ENCODE data around the gene PRODH2.

- TF ChIP-seq JUND (IDR thresholded peaks at IDR 0.05) (no peak), POLR2A (IDR thresholded peaks at IDR 0.05; ENCODE audit: borderline replicate concordance, extremely low read depth, insufficient read depth, insufficient read length) (no peak), YY1 (IDR thresholded peaks at IDR 0.05; ENCODE audit: extremely low read depth, insufficient replicate concordance, low read depth, low read length) (no peak), EZH2phosphoT487 (IDR thresholded peaks at IDR 0.05; ENCODE audit: borderline replicate concordance) (no peak), RAD21 (IDR thresholded peaks at IDR 0.05; ENCODE audit: low read depth) (no peak), MAX (IDR thresholded peaks at IDR 0.05) (no peak), ZFX (IDR thresholded peaks at IDR 0.05) (no peak), SIN3A (IDR thresholded peaks at IDR 0.05; ENCODE audit: low read depth) (no peak), ZNF274 (IDR thresholded peaks at IDR 0.05; ENCODE audit: low read depth, low read length) (no peak)
- TF ChIP-seq, protein P1, sequence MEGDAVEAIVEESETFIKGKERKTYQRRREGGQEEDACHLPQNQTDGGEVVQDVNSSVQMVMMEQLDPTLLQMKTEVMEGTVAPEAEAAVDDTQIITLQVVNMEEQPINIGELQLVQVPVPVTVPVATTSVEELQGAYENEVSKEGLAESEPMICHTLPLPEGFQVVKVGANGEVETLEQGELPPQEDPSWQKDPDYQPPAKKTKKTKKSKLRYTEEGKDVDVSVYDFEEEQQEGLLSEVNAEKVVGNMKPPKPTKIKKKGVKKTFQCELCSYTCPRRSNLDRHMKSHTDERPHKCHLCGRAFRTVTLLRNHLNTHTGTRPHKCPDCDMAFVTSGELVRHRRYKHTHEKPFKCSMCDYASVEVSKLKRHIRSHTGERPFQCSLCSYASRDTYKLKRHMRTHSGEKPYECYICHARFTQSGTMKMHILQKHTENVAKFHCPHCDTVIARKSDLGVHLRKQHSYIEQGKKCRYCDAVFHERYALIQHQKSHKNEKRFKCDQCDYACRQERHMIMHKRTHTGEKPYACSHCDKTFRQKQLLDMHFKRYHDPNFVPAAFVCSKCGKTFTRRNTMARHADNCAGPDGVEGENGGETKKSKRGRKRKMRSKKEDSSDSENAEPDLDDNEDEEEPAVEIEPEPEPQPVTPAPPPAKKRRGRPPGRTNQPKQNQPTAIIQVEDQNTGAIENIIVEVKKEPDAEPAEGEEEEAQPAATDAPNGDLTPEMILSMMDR (IDR thresholded peaks at IDR 0.05 in 2 of 3, conservative IDR thresholded peaks at IDR 0.05 in 1 of 3; ENCODE audit: borderline replicate concordance in 1 of 3, insufficient read depth in 1 of 3, low read depth in 2 of 3, low read length in 2 of 3), result no peak
- TF ChIP-seq, protein P2, sequence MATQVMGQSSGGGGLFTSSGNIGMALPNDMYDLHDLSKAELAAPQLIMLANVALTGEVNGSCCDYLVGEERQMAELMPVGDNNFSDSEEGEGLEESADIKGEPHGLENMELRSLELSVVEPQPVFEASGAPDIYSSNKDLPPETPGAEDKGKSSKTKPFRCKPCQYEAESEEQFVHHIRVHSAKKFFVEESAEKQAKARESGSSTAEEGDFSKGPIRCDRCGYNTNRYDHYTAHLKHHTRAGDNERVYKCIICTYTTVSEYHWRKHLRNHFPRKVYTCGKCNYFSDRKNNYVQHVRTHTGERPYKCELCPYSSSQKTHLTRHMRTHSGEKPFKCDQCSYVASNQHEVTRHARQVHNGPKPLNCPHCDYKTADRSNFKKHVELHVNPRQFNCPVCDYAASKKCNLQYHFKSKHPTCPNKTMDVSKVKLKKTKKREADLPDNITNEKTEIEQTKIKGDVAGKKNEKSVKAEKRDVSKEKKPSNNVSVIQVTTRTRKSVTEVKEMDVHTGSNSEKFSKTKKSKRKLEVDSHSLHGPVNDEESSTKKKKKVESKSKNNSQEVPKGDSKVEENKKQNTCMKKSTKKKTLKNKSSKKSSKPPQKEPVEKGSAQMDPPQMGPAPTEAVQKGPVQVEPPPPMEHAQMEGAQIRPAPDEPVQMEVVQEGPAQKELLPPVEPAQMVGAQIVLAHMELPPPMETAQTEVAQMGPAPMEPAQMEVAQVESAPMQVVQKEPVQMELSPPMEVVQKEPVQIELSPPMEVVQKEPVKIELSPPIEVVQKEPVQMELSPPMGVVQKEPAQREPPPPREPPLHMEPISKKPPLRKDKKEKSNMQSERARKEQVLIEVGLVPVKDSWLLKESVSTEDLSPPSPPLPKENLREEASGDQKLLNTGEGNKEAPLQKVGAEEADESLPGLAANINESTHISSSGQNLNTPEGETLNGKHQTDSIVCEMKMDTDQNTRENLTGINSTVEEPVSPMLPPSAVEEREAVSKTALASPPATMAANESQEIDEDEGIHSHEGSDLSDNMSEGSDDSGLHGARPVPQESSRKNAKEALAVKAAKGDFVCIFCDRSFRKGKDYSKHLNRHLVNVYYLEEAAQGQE (IDR thresholded peaks at IDR 0.05; ENCODE audit: low read depth), result no peak
Observed at GRCh38 chr19:35811317-35812219, 1.1 kb downstream of the PRODH2 start.
